Left forelimb (tissue), 1 donor: ENCODE results near the gene RELA.
"Not testable (repeated sequence)": the region's sequence is repeated elsewhere in the genome, so short reads cannot be mapped to it uniquely, and the experiment has no call there.

Source experiments
- DNase-seq: peaks from one replicate; pipeline ENCODE4 v3.0.0-alpha.2; 2018; ENCODE audit warnings: low spot score

The RELA gene

DNA sequence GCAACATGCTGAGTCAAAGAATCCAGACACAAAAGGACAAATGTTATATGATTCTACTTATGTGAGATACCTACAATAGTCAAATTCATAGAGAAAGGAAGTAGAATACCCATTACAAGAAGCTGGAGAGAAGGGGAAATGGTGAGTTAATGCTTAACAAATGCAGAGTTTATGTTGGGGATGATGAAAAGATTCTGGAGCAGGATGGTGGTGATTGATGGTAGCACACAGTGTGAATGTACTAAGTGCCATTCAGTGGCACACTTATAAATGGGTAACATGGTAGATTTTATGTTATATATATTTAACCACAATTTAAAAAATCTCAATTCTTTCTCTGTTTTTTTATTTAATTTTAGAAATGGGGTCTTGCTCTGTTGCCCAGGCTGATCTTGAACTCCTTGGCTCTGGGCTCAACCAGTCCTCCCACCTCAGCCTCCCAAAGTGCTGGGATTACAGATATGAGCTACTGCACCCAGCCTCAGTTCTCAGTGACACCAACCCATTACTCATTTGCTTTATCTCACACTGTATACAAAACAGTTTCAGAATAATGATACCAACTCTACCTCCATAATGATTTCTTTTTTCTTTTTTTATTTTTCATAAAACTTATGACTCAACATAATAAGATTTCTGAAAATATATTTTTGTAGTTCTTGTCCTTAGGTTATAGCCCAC lies 9.6 kb upstream of the RELA start:
- DNase-seq, result no peak

- DNase-seq, result no peak
Measured at GRCh38 chr11:65663639-65664200, 1.0 kb upstream of the RELA start.

- no peak for DNase-seq
Measured at GRCh38 chr11:65662247-65662798, 393 bp downstream of the RELA start.

GRCh38 chr11:65661599-65662246 lies 993 bp downstream of the RELA start:
- no peak for DNase-seq

DNA sequence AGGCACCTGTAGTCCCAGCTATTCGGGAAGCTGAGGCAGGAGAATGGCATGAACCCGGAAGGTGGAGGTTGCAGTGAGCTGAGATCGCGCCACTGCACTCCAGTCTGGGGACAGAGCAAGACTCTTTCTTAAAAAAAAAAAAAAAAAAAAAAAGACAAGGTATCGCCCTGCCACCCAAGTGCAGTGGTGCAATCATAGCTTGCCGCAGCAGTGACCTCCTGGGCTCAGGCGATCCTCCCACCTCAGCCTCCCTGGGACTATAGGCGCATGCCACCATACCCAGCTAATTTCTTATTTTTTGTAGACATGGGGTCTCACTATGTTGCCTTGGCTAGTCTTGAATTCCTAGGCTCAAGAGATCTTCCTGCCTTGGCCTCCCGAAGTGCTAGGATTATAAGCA lies 1.8 kb downstream of the RELA start:
- DNase-seq, result not testable (repeated sequence)

DNA sequence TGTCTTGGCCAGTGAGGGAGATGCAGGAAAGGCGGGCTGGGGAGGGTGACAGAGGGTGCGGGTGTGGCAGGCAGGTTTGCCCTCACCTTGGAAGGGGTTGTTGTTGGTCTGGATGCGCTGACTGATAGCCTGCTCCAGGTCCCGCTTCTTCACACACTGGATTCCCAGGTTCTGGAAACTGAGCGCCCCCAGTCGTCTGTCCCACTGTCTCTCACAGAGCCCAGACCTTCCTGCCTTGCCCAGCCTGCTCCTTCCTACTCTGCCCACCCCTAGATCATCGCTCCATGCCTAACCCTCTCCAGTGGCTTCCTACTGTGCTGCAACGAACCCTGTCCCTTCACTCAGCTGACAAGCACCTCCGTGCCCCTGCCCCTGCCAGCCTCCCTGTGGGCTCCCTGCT lies 2.7 kb downstream of the RELA start:
- DNase-seq, result no peak

- no peak for DNase-seq
Measured at GRCh38 chr11:65658174-65659021, 4.3 kb downstream of the RELA start.

- no peak for DNase-seq
Measured at GRCh38 chr11:65657426-65657825, 5.3 kb downstream of the RELA start.

GRCh38 chr11:65655570-65656332 lies 7.0 kb downstream of the RELA start:
- DNase-seq, result no peak

- peak; percentile 70 for DNase-seq
Measured at GRCh38 chr11:65654375-65655349, 8.1 kb downstream of the RELA start.

GRCh38 chr11:65653229-65654225 lies 9.2 kb downstream of the RELA start:
- DNase-seq, result no peak

- peak; percentile 95 for DNase-seq
Measured at GRCh38 chr11:65652511-65653228, 10.0 kb downstream of the RELA start.

DNA sequence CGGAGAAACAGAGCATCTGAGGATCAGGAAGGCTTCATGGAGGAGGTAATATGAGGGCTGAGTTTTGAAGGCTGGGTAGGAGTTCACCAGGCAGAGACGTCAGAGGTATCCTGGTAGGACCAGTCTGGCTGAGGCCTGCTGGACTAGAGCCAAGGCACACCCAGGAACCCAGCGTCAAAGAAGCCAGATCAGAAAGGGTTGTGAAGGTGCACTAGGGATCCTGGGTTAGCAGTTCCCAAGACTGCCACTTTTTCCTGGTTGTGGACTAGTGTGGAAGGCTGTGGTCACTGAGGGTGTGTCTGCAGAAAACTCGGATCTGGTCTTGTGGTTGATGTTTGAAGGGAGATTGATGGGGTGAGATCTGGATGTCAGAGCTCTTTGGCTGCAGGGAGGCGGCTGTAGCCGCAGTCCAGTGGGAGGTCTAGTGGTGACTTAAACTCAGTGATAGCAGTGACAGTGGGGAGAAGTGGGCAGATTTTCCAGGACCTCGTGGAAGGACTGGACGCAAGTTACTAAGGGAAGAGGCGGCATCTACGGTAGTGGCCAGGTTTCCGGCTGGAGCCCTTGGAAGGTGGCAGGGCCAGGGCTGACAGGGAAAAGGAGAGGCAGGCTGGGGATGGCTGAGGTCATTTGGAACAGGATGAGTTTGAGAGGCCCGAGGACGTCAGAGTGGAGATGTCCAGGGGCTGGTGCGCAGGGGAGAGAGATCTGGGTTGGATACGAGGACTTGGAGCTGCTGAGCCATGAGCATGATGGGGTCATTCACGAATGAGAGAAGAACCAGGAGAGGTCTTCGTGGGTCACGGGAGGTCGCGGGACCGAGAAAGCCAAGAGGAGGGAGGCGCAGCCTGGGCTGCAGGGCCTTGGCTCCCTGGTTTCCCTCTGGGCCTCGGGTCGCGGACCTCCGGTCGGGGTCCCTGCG lies 10.9 kb downstream of the RELA start:
- no peak for DNase-seq

DNA sequence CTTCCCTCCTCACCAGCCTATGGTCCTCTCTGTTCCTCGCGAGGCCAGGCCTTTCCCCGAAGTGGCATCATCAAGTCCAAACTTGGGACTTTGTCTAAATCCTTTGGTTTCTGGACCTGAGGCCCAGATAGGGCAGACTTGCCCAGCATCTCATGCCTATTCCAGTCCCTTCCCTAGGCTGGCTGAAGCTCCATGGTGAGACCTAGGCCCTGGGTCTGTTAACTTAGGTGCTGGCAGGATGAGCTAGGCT lies 11.5 kb downstream of the RELA start:
- no peak for DNase-seq

GRCh38 chr11:65650547-65651338 lies 12.0 kb downstream of the RELA start:
- no peak for DNase-seq

DNA sequence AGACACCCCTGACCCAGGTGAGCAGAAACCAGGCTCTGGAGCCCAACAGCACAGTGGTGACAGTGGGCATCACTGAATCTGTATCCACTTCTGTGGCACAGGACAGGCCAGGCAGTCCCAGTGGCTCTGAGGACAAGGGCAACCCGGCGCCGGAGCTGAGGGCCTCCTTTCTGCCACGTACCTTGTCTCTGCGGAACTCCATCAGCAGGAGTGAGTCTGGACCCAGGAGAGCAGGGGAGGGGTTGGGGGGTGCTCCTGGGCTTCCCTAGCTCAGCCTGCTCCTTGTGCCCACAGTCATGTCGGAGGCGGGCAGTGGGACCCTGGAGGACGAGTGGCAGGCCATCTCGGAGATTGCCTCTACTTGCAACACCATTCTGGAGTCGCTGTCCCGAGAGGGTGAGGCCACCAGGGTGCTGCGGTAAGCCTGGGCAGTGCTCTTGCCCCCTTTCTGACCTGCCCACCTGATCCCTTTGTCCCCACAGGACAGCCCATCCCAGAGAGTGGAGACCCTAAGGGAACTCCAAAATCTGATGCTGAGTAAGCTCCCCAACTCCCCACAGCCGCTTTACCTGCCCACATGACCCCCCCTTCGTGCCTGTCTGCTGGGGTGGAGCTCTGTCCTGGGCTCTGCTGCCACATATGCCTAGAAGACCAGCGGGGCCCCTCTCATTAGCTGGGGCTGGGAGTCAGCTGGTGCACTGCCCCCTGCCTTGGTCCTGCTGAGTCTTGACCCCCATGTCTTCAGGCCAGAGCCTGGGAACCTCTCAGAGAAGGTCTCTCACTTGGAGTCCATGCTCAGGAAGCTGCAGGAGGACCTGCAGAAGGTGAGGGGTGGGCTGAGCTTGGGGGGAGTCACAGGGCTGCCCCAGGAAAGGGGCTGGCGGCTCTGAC lies 12.8 kb downstream of the RELA start:
- DNase-seq, result no peak
